HG03457 (cell line): ENCODE data around the gene YPEL4.

Source experiments
- ATAC-seq: cut with Tn5 transposase; IDR thresholded peaks from one replicate; pipeline ENCODE4 v1.9.1; 2021; ENCODE audit warnings: moderate number of reproducible peaks; ENCODE audit not compliant: unreplicated experiment

The YPEL4 gene

DNA sequence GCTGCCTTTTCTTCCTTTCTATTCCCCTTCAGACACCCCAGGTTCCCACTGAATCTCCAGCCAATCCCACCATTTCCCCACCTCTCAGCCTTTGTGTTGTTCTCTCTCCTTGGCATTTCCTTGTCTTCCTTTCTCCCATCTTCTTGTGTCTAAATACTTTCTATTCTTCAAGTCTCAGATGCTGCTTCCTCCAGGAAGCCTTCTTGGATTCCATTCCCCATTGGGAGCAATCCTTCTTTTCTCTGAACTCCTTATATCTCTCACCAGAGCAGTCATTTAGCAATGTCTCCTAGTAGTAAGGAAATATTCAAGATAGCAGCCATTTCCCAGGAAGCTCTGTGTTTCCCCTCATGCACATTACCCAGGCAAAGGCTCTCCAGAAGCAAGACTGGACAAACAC lies 15.4 kb downstream of the YPEL4 start:
- ATAC-seq, result no peak

DNA sequence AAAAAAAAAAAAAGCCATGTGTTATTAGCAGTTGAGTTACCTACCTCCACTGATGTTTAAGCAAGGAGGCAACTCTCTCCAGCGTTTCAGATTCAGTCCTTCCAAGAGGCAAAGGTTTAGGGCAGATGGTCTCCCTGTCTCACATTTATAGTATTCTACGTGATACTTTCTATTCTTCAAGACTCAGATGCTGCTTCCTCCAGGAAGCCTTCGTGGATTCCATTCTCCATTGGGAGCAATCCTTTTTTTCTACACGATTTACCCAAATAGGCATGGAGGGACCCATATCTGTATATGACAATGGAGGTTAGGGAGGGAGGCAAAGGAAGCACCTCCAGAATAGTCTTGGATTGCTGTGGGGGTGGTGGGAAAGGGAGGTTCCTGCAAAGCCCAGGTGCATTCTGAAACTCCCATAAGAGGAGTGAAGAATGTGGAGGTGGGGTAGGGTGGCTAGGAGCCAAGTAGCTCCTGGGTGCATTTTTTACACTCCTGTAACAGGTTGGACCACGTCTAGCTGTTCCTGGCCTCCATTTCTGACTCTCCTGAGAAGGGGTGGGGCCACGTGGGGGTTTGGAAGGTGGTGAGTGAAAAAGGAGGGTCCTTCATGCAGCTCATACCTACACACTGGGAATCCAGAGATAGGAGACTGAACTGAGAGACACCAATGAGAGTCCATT lies 16.2 kb downstream of the YPEL4 start:
- no peak for ATAC-seq

DNA sequence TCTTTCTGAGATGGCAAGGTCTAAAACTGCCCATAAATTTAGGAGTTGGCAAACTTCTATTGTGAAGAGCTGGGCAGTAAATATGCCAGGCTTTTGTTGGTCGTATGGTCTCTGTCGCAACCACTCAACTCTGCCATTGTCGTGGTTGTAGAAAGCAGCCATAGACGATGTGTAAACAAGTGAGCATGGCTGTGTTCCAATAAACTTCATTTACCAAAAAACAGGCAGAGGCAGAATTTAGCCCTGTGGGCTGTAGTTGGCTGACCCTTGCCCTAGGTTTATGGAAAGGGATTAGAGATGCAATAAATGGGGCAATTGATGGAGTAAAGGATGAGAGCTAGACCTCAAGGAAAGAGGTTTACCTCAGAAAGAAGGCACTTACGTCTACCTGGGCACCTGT lies 17.6 kb downstream of the YPEL4 start:
- ATAC-seq, result no peak

DNA sequence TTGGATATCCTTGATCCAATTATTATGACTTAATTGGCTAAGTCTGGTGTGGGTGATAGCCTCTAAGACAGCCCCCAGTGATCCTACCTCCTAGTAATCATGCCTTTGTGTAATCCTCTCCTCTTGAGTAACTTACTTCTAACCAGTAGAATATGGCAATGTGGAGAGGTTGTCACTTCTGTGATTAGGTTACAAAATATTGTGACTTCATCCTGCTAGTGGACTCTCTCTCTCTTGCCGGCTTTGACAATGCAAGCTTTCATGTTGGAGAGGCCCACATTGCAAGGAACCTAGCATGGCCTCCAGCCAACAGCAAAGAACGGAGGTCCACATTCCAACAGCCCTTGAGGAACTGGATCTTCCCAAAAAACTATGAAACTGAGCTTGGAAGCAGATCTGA lies 19.5 kb downstream of the YPEL4 start:
- ATAC-seq, result no peak

DNA sequence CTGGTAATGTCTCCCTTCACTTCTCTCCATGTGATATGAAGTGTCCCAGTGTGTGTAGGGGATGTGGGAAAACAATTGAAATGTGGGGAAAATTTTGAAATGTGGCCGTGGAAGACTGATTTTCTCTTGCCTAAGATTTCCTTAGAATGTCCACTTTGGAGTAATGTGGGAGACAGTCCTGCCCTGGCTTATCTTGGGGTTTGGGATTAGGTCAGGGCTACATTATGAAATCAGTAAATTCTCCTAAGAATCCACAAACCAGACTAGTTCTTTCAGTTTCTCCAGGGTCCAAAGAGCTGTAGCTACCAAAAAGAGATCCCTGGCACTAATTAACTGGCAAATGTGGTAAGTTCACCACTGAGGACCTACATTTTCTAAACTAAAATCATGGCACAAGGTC lies 22.8 kb downstream of the YPEL4 start:
- no peak for ATAC-seq

DNA sequence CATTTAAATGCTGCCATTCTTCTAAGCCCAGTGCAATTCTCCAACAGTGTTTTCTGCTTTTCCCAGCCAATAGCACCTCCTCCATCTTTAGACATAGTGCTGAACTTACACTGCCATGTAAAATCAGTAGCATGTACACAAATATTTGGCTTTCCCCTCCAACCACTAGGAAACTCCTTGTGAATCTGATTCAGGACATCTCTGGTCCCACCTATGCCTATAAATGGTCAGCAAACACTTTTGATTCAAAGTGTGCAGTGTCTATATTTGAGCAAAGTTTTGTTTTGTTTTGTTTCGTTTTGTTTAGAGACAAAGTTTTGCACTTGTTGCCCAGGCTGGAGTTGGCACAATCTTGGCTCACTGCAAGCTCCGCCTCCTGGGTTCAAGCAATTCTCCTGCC lies 24.8 kb downstream of the YPEL4 start:
- ATAC-seq, result no peak

DNA sequence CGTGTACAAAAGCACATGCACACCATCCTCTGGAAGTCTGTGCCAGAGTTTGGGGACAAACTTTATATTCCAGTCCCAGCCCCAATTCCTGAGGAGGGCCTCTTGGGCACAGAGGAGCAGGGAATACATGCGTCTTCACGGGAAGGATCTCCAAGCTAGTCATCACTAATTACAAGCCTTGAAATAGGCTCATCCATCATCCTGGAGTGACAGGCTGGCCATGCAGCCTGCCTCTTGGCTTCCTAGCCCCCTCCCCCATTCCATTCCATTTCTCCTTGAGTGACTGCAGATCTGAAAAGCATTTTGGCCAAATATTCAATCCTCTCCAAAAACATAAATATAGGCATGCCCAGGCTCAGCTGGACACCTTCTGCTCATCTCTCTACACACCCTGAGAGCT lies 27.4 kb downstream of the YPEL4 start:
- ATAC-seq, result no peak

DNA sequence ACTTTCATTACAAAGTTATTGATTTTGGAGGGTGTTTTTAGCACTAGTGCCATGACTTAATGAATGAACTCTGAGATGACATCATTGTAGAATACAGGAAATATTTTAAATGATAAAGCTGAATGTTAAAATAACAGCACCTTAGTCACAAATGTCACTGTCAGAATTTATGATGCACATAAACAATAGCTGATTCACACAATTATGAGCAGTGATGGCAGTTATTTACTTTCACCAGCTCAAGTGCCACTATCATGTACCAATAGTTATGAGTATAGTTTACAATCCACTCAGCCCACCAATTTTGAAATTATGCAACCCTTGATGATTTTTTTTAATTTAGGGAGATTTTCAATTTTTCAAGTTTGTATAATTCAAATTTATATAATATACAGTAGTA lies 29.2 kb downstream of the YPEL4 start:
- no peak for ATAC-seq

DNA sequence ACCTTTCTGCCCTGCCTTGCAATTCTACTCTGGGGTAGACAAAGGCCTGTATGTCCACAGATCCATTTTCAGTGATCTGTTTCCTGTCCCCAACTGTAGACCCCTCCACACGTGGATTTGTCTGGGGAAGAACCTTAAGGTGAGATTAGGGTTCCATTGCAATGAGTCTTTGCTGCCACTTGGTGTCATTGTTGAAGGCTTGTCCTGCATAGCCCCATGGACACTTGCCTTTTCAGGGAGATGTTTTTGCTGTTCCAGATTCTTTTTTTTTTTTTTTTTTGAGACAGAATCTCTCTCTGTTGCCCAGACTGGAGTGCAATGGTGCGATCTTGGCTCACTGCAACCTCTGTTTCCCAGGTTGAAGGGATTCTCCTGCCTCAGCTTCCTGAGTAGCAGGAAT lies 30.4 kb downstream of the YPEL4 start:
- ATAC-seq, result no peak

DNA sequence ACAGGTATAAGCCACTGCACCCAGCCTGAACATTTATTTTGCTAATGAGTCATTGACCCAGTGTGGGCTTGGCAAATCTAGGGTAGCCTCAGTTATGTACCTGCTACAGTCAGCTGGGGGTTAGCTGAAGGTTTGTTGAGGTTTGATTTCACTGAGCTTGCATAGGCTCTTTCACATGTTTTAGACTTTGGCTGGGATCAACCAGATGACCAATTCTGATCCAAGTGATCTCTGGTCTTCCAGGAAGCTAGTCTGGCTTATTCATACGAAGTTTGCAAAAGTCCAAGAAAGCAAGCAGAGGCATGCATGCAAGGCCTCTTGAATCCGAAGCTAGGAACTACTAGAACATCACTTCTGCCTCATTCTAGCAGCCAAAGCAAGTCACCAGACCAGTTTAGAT lies 31.3 kb downstream of the YPEL4 start:
- ATAC-seq, result no peak

DNA sequence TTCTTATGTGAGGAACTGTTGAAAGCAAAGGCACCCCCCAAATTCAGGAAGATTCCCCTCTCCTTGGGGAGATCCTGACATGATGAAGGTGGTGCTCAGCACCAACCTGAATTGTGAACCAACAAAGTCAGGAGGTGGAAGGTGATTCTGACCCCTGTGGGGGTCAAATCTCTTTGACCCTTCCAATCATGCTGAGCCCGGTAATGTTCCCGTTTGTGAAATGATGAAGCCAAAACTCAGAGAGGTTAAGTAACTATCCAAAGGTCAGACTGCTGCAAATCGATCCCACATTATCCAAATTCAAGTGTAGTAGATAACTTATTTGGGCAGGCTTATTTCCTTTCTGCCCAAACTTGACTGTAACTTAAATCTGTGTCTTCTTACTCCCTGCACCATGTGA lies 33.1 kb downstream of the YPEL4 start:
- ATAC-seq, result no peak

DNA sequence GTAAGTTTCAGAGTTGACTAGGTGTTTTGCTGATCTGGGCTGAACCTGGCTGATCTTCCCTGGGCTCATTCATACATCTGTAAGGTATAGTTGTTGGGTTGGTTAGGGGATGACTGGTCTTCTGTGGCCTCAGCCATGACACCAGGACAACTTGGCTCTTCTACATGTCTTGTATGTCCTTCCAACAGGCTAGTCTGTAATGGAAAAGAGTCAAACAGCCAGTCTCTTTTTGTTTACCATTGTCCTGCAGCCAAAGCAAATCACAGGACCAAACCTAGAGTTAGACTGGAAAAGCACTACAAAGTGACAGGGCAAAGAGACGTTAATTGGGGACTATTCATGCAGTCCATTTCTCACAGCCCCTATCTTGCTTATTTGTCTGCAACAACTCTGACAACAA lies 34.4 kb downstream of the YPEL4 start:
- no peak for ATAC-seq

DNA sequence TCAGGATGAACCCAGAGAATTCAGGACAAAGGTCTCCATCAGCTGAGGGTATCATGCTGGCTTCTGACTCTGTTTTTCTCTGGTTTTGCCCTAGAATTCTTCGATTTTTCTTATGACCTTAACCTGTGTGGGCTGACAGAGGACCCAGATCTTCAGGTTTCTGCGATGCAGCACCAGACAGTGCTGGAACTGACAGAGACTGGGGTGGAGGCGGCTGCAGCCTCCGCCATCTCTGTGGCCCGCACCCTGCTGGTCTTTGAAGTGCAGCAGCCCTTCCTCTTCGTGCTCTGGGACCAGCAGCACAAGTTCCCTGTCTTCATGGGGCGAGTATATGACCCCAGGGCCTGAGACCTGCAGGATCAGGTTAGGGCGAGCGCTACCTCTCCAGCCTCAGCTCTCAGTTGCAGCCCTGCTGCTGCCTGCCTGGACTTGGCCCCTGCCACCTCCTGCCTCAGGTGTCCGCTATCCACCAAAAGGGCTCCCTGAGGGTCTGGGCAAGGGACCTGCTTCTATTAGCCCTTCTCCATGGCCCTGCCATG lies 35.4 kb downstream of the YPEL4 start:
- ATAC-seq, result no peak

DNA sequence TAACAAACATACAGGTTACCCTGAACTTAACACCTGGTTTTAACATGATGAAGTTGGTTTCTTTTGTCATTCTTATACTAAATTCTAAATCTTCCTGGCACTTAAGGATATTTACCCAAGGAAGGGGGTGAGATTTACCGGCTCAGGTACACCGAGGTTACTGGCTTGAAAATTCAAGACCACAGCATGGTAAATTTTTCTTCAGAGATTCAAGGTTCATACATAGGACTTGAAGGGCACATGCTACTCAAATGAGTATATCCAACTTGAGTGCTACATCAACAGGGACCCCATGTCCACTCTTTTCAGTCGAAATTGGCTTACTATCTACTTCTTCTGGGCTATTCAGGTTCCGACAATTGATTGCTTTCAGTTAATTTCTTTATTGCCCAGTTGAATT lies 39.5 kb downstream of the YPEL4 start:
- ATAC-seq, result no peak

DNA sequence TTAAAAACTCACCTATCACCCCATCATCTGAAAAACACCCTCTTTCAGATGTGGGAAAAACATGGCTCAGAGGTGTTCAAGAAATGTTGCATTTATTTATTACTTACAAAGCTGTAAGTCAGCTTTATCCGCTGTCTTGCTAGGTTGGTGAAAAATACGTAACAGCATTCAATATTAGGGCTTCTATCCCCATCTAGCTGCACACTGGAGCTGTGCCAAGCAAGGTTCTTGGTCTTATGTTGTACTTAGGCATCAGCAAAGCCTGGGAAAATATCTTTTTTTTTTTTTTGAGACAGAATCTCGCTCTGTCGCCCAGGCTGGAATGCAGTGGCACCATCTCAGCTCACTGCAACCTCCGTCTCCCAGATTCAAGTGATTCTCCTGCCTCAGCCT lies 44.7 kb downstream of the YPEL4 start:
- ATAC-seq, result no peak

DNA sequence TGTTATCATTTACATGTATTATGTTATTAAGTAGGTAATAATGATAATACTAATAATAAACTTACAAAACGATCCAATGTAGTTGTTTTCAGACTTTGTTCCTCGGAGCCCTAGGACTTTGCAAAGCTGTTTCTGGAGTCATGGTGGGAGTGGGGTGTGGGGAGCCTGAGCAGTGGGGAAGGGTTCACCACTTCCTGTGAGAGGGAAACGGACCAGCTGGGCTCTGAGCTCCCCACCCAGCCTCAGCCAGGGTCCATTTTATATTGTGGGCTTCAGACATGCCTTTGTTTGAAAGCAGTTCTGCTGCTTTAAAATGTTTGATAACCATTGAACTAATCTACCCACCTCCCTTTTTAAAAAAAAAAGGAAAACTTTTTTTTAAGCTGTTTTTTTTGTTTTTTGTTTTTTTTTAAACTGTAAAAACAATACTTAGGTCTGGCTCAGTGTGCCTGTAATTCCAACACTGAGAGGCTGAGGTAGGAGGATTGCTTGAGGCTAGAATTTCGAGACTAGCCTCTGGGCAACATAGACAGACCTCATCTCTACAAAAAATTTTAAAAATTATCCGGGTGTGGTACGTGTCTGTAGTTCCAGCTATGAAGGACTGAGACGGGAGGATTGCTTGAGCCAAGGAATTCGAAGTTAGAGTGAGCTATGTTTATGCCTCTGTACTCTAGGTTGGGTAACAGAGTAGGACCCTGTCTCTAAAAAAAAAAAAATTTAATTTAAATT lies 45.2 kb downstream of the YPEL4 start:
- ATAC-seq, result no peak

DNA sequence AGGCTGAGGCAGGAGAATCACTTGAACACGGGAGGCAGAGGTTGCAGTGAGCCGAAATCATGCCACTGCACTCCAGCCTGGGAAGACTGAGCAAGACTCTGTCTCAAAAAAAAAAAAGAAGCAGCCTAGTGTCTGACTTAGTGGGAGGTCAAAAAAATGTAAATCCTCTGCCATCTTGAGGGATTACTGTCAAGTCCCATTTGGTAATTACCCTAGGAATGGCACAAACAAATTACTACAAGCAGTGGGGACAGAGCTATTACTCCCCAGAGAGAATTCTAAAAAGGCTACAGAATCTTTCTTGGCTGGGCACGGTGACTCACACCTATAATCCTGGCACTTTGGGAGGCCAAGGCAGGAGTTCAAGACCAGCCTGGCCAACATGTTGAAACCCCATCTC lies 48.4 kb downstream of the YPEL4 start:
- no peak for ATAC-seq

DNA sequence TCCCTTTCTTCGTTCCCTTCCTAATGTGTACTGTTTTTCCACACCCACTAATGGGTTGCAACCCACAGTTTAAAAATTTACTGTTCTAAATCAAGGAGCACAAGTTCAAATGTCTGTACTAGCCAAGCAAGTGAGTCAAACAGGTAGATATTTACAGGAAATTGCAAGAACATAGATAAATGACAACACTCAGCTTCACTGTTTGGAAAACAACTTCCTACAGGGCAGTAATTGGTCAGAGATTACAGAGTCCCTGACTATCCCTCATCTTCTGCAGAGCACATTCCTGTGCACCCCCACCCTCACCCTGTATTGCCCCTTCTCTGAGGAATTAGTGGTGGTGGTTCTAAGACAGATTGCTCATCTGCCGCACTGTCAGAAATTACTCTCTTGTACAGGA lies 50.3 kb downstream of the YPEL4 start:
- ATAC-seq, result no peak

DNA sequence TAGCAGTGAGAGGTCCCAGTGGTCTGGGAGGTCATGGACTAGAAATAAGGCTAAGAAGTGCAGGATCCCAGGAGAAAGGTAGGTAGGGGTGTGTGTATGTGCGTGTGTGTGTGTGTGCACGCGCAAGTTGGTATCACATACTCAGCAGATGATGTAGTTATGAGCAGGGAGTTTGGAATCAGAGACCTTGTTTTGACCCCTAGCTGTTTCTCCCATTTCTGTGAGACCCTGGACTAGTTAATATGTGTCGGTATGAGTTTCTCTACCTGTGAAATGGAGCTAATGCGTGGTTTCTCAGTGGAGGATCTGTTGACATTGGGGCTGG lies 50.9 kb downstream of the YPEL4 start:
- ATAC-seq, result no peak

DNA sequence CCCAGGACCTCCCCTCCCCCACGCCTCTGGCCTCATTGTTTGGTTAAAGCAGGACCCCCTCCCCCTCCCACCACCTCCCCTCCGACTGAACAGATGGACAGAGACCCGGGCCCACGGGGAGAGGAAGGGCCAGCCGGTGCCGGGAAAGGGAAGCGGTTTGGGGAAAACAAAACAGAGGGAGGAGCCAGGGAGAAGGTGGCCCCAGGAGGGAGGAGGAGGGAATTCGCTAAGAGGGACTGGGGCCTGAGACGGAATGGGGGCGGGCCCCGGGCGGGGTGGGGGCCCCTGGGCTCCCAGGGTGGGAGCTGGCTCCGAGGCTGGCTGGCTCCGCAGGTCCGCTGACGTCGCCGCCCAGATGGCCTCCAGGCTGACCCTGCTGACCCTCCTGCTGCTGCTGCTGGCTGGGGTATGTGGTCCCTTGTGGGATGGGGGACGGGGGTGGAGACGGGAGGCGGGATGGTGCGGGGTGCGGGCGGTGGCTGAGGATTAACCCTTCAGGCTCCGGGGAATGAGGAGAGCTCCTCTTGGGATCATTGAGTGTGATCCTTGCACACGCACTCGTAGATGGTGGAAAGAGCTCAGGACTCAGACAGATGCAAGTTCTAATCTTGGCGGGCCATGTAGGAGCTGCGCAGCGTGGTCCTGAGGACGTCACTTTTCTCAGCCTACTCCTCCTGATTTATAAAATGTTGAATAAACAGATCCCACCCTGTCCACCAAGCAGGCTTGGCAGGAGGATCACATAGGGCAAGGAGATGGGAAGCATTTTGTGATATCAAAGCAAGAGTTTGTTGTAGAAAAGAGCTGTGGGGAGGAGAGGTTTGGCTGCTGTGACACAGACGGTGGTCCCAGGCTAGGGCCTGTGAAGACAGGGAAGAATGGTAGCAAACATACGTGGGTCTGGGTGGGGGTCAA lies 51.5 kb downstream of the YPEL4 start:
- ATAC-seq, result no peak

DNA sequence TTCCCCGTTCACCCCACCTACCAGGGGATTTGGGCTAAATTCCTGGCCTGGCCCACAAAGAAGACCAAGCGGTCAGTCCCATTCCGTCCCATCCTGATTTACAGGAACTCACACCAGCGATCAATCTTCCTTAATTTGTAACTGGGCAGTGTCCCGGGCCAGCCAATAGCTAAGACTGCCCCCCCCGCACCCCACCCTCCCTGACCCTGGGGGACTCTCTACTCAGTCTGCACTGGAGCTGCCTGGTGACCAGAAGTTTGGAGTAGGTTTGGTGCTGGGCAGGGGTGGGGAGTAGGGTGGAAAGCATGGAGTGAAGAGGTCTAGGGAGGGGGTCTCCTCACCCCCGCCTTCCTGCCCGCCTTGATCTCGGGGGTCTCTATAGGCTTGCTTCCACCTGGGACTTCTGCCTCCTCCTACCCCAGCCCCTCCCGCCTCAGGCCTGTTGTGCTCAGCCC lies 52.2 kb downstream of the YPEL4 start, which contains the start of gene SERPING1:
SERPING1 (plus strand) TSS at position 225 of the 455 bp plus-strand sequence. CDS start 586 bp downstream, outside the sequence.
- no peak for ATAC-seq
